Epithelial cell of proximal tubule (primary cell): ENCODE data around the gene GLI2. TPM values are rescaled to one million over a fixed set of nuclear protein-coding genes. Genes with fewer than 3 reads are reported as not detected.

Source experiments
- DNase-seq: peaks from one replicate; pipeline ENCODE4 v3.0.0-alpha.2; 2011; ENCODE audit warnings: low read depth
- H3K4me3 ChIP-seq: 2 replicates; pipeline ENCODE4 v1.5.1; 2011; ENCODE audit warnings: low read depth, mild to moderate bottlenecking, low read length
- CTCF ChIP-seq: conservative IDR thresholded peaks from 2 replicates; pipeline ENCODE4 v1.5.1; 2012; ENCODE audit warnings: low read depth, mild to moderate bottlenecking, low read length
- total RNA-seq: library from RNA; depleted of rRNA; stranded (reverse); fragments of >200 nt; gene quantifications from 2 replicates; pipeline ENCODE4 v1.2.3, GENCODE V29; 2015

Gene GLI2
- total RNA-seq, 1 donor from 2014 or later = 4.0 TPM

GRCh38 chr2:120716641-120717585 lies 18.8 kb upstream of the GLI2 start:
- H3K4me3 ChIP-seq = no peak overlapping the region
- no peak for DNase-seq
- no peak for TF ChIP-seq CTCF

GRCh38 chr2:120719491-120719890 lies 16.2 kb upstream of the GLI2 start:
- TF ChIP-seq CTCF = no peak
- H3K4me3 ChIP-seq = no peak overlapping the region
- DNase-seq = no peak

GRCh38 chr2:120720231-120720630 lies 15.4 kb upstream of the GLI2 start:
- no peak overlapping the region for H3K4me3 ChIP-seq
- TF ChIP-seq CTCF = no peak
- DNase-seq = no peak

GRCh38 chr2:120720746-120721375 lies 14.8 kb upstream of the GLI2 start:
- H3K4me3 ChIP-seq = no peak overlapping the region
- TF ChIP-seq CTCF = no peak
- no peak for DNase-seq

GRCh38 chr2:120722246-120722567 lies 13.5 kb upstream of the GLI2 start:
- DNase-seq = no peak

GRCh38 chr2:120722568-120723421 lies 12.9 kb upstream of the GLI2 start:
- TF ChIP-seq CTCF = no peak
- no peak for DNase-seq
- no peak overlapping the region for H3K4me3 ChIP-seq

More at GRCh38 chr2:120722246-120722567, 13.5 kb upstream of the GLI2 start:
- TF ChIP-seq CTCF = no peak
- no peak overlapping the region for H3K4me3 ChIP-seq
